Astrocyte (in vitro differentiated cells and primary cell): ENCODE measurements around the gene PDZRN4. TPM values are rescaled to one million over a fixed set of nuclear protein-coding genes. Genes with fewer than 3 reads are reported as not detected.

ENCODE experiments used
- DNase-seq: peaks from one replicate; pipeline ENCODE4 v3.0.0-alpha.2; 2010; ENCODE audit warnings: low read depth
- FAIRE-seq: peaks from 2 replicates; lab custom pipeline; 2011; peaks lifted over from hg19 to GRCh38; lab: Jason Lieb, UNC
- H2AFZ ChIP-seq: 2 replicates; pipeline ENCODE4 v1.6.0; 2012; ENCODE audit warnings: low read depth, low read length, inconsistent platforms
- H3K27ac ChIP-seq: 2 replicates; pipeline ENCODE4 v1.5.1; 2011; ENCODE audit warnings: low read depth, low read length, inconsistent platforms
- H3K27me3 ChIP-seq: 2 replicates; pipeline ENCODE4 v1.6.0; 2011; ENCODE audit warnings: low read length, inconsistent platforms; ENCODE audit not compliant: insufficient read depth
- H3K36me3 ChIP-seq: 2 replicates; pipeline ENCODE4 v1.5.1; 2011; ENCODE audit warnings: low read length, inconsistent platforms; ENCODE audit not compliant: insufficient read depth
- H3K4me1 ChIP-seq: 2 replicates; pipeline ENCODE4 v1.5.1; 2011; ENCODE audit warnings: low read length, inconsistent platforms; ENCODE audit not compliant: insufficient read depth
- H3K4me2 ChIP-seq: 2 replicates; pipeline ENCODE4 v1.6.0; 2012; ENCODE audit warnings: low read length, inconsistent platforms
- H3K4me3 ChIP-seq: 2 replicates; pipeline ENCODE4 v1.5.1; 2011; ENCODE audit warnings: low read depth, mild to moderate bottlenecking, low read length, inconsistent platforms; ENCODE audit not compliant: insufficient read depth
- H3K79me2 ChIP-seq: 2 replicates; pipeline ENCODE4 v1.6.0; 2012; ENCODE audit warnings: mild to moderate bottlenecking, low read length, inconsistent platforms; ENCODE audit not compliant: insufficient read depth
- H3K9ac ChIP-seq: 2 replicates; pipeline ENCODE4 v1.6.0; 2012; ENCODE audit warnings: mild to moderate bottlenecking, low read length, inconsistent platforms
- H3K9me3 ChIP-seq: 2 replicates; pipeline ENCODE4 v1.5.1; 2012; ENCODE audit warnings: low read depth, mild to moderate bottlenecking, low read length, inconsistent platforms; ENCODE audit not compliant: insufficient read depth
- H4K20me1 ChIP-seq: 2 replicates; pipeline ENCODE4 v1.6.0; 2012; ENCODE audit warnings: low read length, inconsistent platforms; ENCODE audit not compliant: insufficient read depth
- H3K27ac Mint-ChIP-seq: one replicate; pipeline ENCODE4 v1.8.0; 2021; ENCODE audit warnings: mild to moderate bottlenecking, mixed read lengths; ENCODE audit not compliant: unreplicated experiment
- H3K27me3 Mint-ChIP-seq: one replicate; pipeline ENCODE4 v1.8.0; 2021; ENCODE audit warnings: low read depth, mixed read lengths; ENCODE audit not compliant: unreplicated experiment
- H3K36me3 Mint-ChIP-seq: one replicate; pipeline ENCODE4 v1.8.0; 2021; ENCODE audit warnings: low read depth, mixed read lengths; ENCODE audit not compliant: unreplicated experiment
- H3K4me1 Mint-ChIP-seq: one replicate; pipeline ENCODE4 v1.8.0; 2021; ENCODE audit warnings: low read depth, mixed read lengths; ENCODE audit not compliant: unreplicated experiment
- H3K4me3 Mint-ChIP-seq: one replicate; pipeline ENCODE4 v1.8.0; 2021; ENCODE audit warnings: mild to moderate bottlenecking, moderate library complexity, mixed read lengths; ENCODE audit not compliant: unreplicated experiment
- H3K9me3 Mint-ChIP-seq: one replicate; pipeline ENCODE4 v1.8.0; 2021; ENCODE audit warnings: mild to moderate bottlenecking, mixed read lengths; ENCODE audit not compliant: unreplicated experiment
- CTCF ChIP-seq: IDR thresholded peaks from 2 replicates; pipeline ENCODE4 v1.5.1; 2011; ENCODE audit warnings: low read depth, mild to moderate bottlenecking, inconsistent platforms, low read length, moderate library complexity; ENCODE audit not compliant: insufficient read depth
- EZH2 ChIP-seq: IDR thresholded peaks from 2 replicates; pipeline ENCODE4 v1.6.1; 2012; ENCODE audit warnings: mild to moderate bottlenecking, low read length, inconsistent platforms; ENCODE audit not compliant: insufficient read depth
- total RNA-seq: library from RNA; stranded (reverse); gene quantifications from 2 replicates; pipeline ENCODE4 v1.2.1, GENCODE V29; 2021

Gene PDZRN4
- total RNA-seq, 1 donor from 2014 or later = not detected

DNA sequence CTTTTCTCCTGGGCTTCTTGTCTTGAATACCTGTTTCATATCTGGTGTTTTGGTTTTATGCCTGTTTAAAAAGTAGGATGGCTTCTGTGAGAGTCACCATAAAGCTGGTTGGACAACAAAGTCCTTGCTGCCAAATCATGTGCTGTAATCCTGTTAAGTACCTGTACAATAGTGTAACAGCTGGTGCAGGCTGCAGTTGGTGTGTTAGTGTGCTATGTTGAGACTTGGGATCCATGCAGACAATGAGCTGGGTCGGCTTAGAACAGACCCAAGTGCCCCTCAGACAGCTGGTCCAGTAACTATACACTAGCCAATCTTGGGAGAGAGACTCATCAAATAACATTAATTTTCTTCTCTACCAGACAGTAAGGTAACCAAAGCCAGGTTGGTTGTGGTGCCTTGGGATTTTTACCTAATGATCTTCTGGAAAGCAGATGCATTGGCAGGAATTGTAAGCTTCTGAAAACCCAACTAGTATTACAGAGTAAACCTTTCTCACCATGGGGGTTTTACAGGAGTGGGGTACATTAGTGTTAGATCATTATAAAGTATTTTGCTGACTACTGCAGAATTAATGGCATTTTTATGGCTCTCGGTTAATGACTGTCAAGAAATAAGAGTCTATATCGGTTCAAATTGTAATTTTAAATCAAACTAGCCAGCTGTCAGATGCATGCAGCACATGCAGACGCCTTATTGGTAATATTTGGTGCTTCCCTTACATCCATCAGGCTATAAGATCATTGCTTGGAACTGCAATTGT lies 231.2 kb downstream of the PDZRN4 start:
- Histone ChIP-seq H3K27me3 (no peaks in the 10 kb centered on the region), H3K9ac (no peak overlapping the region), H3K36me3 (no peaks in the 10 kb centered on the region), H3K4me2 (no peak overlapping the region), H2AFZ (no peak overlapping the region), H3K4me3 (no peak overlapping the region), H4K20me1 (no peaks in the 10 kb centered on the region), H3K79me2 (no peaks in the 10 kb centered on the region), H3K4me1 (no peaks in the 10 kb centered on the region), H3K27ac (no peak overlapping the region), H3K9me3 (no peaks in the 10 kb centered on the region)
- Mint-ChIP-seq H3K9me3 (no peaks in the 10 kb centered on the region), H3K4me1 (no peaks in the 10 kb centered on the region), H3K4me3 (no peak overlapping the region), H3K27me3 (no peaks in the 10 kb centered on the region), H3K36me3 (no peaks in the 10 kb centered on the region), H3K27ac (no peak overlapping the region)
- TF ChIP-seq CTCF = no peak
- TF ChIP-seq EZH2 = no peak
- FAIRE-seq (no peak), DNase-seq (no peak)

GRCh38 chr12:41424651-41425050 lies 236.5 kb downstream of the PDZRN4 start:
- no peak overlapping the region for H3K9ac ChIP-seq
- Mint-ChIP-seq H3K9me3 (no peaks in the 10 kb centered on the region), H3K36me3 (no peaks in the 10 kb centered on the region), H3K27ac (no peak overlapping the region), H3K4me3 (no peak overlapping the region), H3K4me1 (no peaks in the 10 kb centered on the region), H3K27me3 (no peaks in the 10 kb centered on the region)
- H3K36me3 ChIP-seq = no peaks in the 10 kb centered on the region
- FAIRE-seq (no peak), DNase-seq (no peak)
- no peak overlapping the region for H3K4me3 ChIP-seq
- H3K4me1 ChIP-seq = no peaks in the 10 kb centered on the region
- no peaks in the 10 kb centered on the region for H3K9me3 ChIP-seq
- no peaks in the 10 kb centered on the region for H3K79me2 ChIP-seq
- H3K27ac ChIP-seq = no peak overlapping the region
- no peak for TF ChIP-seq CTCF
- no peak for TF ChIP-seq EZH2
- no peaks in the 10 kb centered on the region for H4K20me1 ChIP-seq
- no peak overlapping the region for H3K4me2 ChIP-seq
- H3K27me3 ChIP-seq = no peaks in the 10 kb centered on the region
- no peak overlapping the region for H2AFZ ChIP-seq

GRCh38 chr12:41433460-41433859 lies 245.3 kb downstream of the PDZRN4 start:
- no peaks in the 10 kb centered on the region for H3K9me3 ChIP-seq
- H3K27ac ChIP-seq = no peak overlapping the region
- no peaks in the 10 kb centered on the region for H3K79me2 ChIP-seq
- no peak for FAIRE-seq
- no peak for DNase-seq
- no peaks in the 10 kb centered on the region for H3K9me3 Mint-ChIP-seq
- H4K20me1 ChIP-seq = no peaks in the 10 kb centered on the region
- H3K27ac Mint-ChIP-seq = no peak overlapping the region
- H3K4me2 ChIP-seq = no peak overlapping the region
- H3K27me3 ChIP-seq = no peaks in the 10 kb centered on the region
- no peak overlapping the region for H3K4me3 Mint-ChIP-seq
- no peak overlapping the region for H2AFZ ChIP-seq
- no peaks in the 10 kb centered on the region for H3K36me3 ChIP-seq
- H3K27me3 Mint-ChIP-seq = no peaks in the 10 kb centered on the region
- H3K9ac ChIP-seq = no peak overlapping the region
- no peak for TF ChIP-seq CTCF
- no peak for TF ChIP-seq EZH2
- no peaks in the 10 kb centered on the region for H3K4me1 Mint-ChIP-seq
- no peak overlapping the region for H3K4me3 ChIP-seq
- no peaks in the 10 kb centered on the region for H3K36me3 Mint-ChIP-seq
- H3K4me1 ChIP-seq = no peaks in the 10 kb centered on the region
